Measurements from ENCODE around the gene ALDH1A3.

ALDH1A3 gene

GRCh38 chr15:100959066-100960050 is 79.7 kb downstream of the ALDH1A3 start:
- no peaks in the 10 kb centered on the region for H3K9me3 ChIP-seq (ENCODE audit: control insufficient read depth, low read length)
- no peaks in the 10 kb centered on the region for H3K36me3 ChIP-seq (ENCODE audit: control insufficient read depth, insufficient read depth, low read length)
- 92 to 97% methylated on average over 11 to 12 of the region's 14 CpGs for WGBS, 2 experiments (ENCODE audit: insufficient coverage in 2 of 2)
- no peak overlapping the region for H3K27ac ChIP-seq (ENCODE audit: low read depth, low read length, severe bottlenecking)
- no peaks in the 10 kb centered on the region for H3K4me1 ChIP-seq (ENCODE audit: control insufficient read depth, insufficient read depth, low read length, poor library complexity, severe bottlenecking)
- H3K4me3 ChIP-seq (ENCODE audit: extremely low read depth, insufficient read depth, low read length, poor library complexity, severe bottlenecking): no peak overlapping the region

All from mesodermal cell (in vitro differentiated cells).